Heart left ventricle (tissue), 16 donors: ENCODE data around the gene FOXL1. TPM values are rescaled to one million over a fixed set of nuclear protein-coding genes. Genes with fewer than 3 reads are reported as not detected.

ENCODE experiments used
- ATAC-seq, 4 donors: fragments of 200-7000 bp; cut with Tn5 transposase; one replicate each; pipeline ENCODE4 v1.9.1; 2020 to 2022; ENCODE audit warnings: moderate library complexity in 4 of 4, mild to moderate bottlenecking in 3 of 4, moderate number of reproducible peaks in 1 of 4
- DNase-seq, 5 donors: peaks; one replicate each; pipeline ENCODE4 v3.0.0-alpha.2; 2020
- H3K27ac ChIP-seq, 12 donors: fragments of 200-600 bp; sonication (generic) in 4 of 12; one replicate each; pipeline versions ENCODE4 v1.5.0 to v1.8.0; 2016 to 2022; ENCODE audit warnings: mild to moderate bottlenecking in 2 of 12
- H3K27me3 ChIP-seq, 9 donors: fragments of 200-600 bp; sonication (generic) in 2 of 9; one replicate each; pipeline versions ENCODE4 v1.5.1 to v1.8.0; 2016 to 2022; ENCODE audit warnings: mild to moderate bottlenecking in 3 of 9
- H3K36me3 ChIP-seq, 9 donors: fragments of 200-600 bp; sonication (generic) in 2 of 9; one replicate each; pipeline versions ENCODE4 v1.5.0 to v1.8.0; 2018 to 2022; ENCODE audit warnings: mild to moderate bottlenecking in 2 of 9
- H3K4me1 ChIP-seq, 12 donors: fragments of 200-600 bp; sonication (generic) in 4 of 12; one replicate each; pipeline versions ENCODE4 v1.5.0 to v1.8.0; 2016 to 2022; ENCODE audit warnings: mild to moderate bottlenecking in 3 of 12
- H3K4me3 ChIP-seq, 12 donors: fragments of 200-600 bp; sonication (generic) in 4 of 12; one replicate each; pipeline versions ENCODE4 v1.5.0 to v1.8.0; 2017 to 2022; ENCODE audit warnings: mild to moderate bottlenecking in 9 of 12, moderate library complexity in 4 of 12
- H3K9me3 ChIP-seq, 12 donors: fragments of 200-600 bp; sonication (generic) in 4 of 12; one replicate each; pipeline versions ENCODE4 v1.5.0 to v1.8.0; 2016 to 2022; ENCODE audit warnings: mild to moderate bottlenecking in 1 of 12
- CTCF ChIP-seq, 12 donors: fragments of 200-600 bp; sonication (generic) in 4 of 12; IDR thresholded peaks; one replicate each; pipeline versions ENCODE4 v1.5.0 to v1.8.0; 2018 to 2022; ENCODE audit warnings: antibody characterized with exemption in 12 of 12, mild to moderate bottlenecking in 5 of 12
- POLR2A ChIP-seq, 2 donors: fragments of 450-650 bp; IDR thresholded peaks; one replicate each; pipeline ENCODE4 v1.6.1; 2017; ENCODE audit warnings: antibody characterized with exemption in 2 of 2, mild to moderate bottlenecking in 2 of 2, moderate library complexity in 2 of 2
- WGBS, 4 donors: extraction: QIAGEN DNeasy Blood & Tissue Kit in 2 of 4; methylation state at CpG; one replicate each; pipeline versions ENCODE4 v1.1.5 to v1.1.7; 2013 to 2018; 5-methylcytosine and 5-hydroxymethylcytosine counted together
- intact Hi-C, 10 donors: fragments of 100-400 bp; cut with DNase I; formaldehyde crosslinking; loops; one replicate each; pipeline versions ENCODE4 v1.11.1 to v1.14.2; 2022
- polyA plus RNA-seq, 2 donors: library from polyadenylated mRNA; stranded (reverse); fragments of 200-250 nt; gene quantifications; one replicate each; pipeline ENCODE4 v1.2.3, GENCODE V29; 2013
- total RNA-seq, 9 donors: library from RNA; depleted of rRNA in 2 of 9; stranded (reverse); fragments of >200 nt in 2 of 9; fragmentation: NEBNext Ultra II Directional in 3 of 9; extraction: Animal tissue kit (Norgen Biotek cat#: 25700) in 3 of 9; gene quantifications; one replicate each; pipeline versions ENCODE4 v1.1.0 to v1.2.4, GENCODE V29; 2016 to 2023
- donor health status: ischemic (EF 13 %, LVEDD 7.1; RV severe dilation, severe dysfunction).
- donor health status: healthy with polysubstance abuse.
- donor health status: DM: no; HTN: yes; CAD: no.
- donor health status: DM: no; HTN: no; CAD: no.
- donor health status: ischemic (EF 25% LVEDD 6.9; RV normal size, moderate dysfunction).
- donor health status: ischemic (EF 25% LVEDD 5.7; RV mildly dilated, moderate dysfunction).
- donor health status: healthy.
- donor health status: DM: yes; HTN: yes; CAD: no.
- donor health status: ischemic (EF 35%, LVEDD 5.7; RV mildly dilated, moderate dysfunction).
- donor health status: nonischemic (EF 11% LVEDD 7.7; RV severe dilation, severe dysfunction).
- donor health status: DM: yes; HTN: yes; CAD: no.
- donor health status: PGD.
- donor health status: ischemic (EF 29% LVEDD 5.4; RV normal size, mild dysfunction).
- donor health status: nonischemic (EF 23%, LVEDD 6.1; RV moderate dilation, normal function).

The FOXL1 gene
- total and polyA plus RNA-seq, 11 donors = 0.44 to 1.4 (median 0.69) TPM

DNA sequence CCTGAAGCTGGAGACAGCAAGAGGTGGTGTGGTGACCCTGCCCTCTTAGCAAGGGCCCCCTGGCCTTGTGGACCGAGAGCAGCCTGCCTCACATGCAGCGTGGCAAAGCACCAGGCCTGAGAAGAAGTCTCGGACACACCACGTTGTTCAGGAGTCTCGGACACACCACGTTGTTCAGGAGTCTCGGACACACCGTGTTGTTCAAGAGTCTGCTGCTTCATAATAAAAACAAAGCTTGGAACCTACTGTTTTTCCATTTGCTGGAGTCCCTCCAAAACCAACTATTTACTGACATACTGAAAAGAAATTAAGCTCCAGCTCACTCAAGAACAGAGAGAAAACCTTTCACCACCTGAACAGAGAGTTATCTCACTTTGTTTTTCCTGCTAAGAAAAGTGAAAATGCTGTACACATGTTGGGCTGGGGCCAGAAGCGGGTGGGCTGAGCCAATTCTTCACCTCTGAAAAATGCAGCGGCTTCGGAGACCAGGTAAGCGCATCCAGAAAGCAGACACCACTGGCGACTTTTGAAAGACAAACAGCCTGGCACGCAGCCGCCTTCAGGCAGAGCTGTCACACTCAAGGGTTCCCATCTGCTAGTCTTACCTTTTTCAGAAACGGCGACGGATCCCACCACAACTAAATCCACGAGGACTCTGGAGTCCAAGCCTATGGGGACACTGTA is 32.3 kb upstream of the FOXL1 start:
- Histone ChIP-seq H3K4me1 (peaks cover 0 to 9% (median 0%) of the 10 kb centered on the region in 12 donors), H3K36me3 (peaks cover 0 to 91% (median 66%) of the 10 kb centered on the region in 9 donors), H3K27me3 (no peaks in the 10 kb centered on the region), H3K9me3 (no peaks in the 10 kb centered on the region), H3K4me3 (no peak overlapping the region), H3K27ac (no peak overlapping the region)
- intact Hi-C loops = no loop called here
- DNase-seq (no peak), ATAC-seq (no peak)
- TF ChIP-seq CTCF (IDR thresholded peaks at IDR 0.05) = no peak
- WGBS, 4 donors = 58 to 72% (median 63%) methylated on average over 19 of the region's 19 CpGs

DNA sequence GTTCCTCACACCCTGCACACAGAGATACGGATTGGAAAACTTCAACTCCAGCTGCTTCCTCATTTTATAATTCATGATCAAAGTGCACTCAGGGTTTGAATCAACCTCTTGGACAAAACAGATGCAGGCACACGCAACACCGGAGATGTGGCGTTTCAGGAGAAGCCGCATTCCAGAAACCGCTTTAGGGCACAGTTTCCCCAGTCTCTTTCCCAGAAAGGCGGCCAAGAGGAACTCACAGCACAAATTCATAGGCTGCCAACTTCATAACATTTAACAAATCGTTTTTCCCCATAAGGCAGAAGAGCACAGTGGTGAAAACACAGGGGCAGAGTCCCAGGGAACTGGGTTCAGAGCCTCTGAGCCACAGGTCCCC is 31.7 kb upstream of the FOXL1 start:
- intact Hi-C loops = no loop called here
- no peak overlapping the region for H3K27ac ChIP-seq
- H3K4me3 ChIP-seq = no peak overlapping the region
- H3K36me3 ChIP-seq = peaks cover 0 to 91% (median 65%) of the 10 kb centered on the region in 9 donors
- H3K27me3 ChIP-seq = no peaks in the 10 kb centered on the region
- TF ChIP-seq CTCF (IDR thresholded peaks at IDR 0.05) (no peak), POLR2A (IDR thresholded peaks at IDR 0.05) (no peak)
- WGBS, 4 donors = 58 to 83% (median 70%) methylated on average over 8 of the region's 8 CpGs
- peaks cover 0 to 9% (median 0%) of the 10 kb centered on the region in 12 donors for H3K4me1 ChIP-seq
- no peaks in the 10 kb centered on the region for H3K9me3 ChIP-seq
- no peak for DNase-seq
- ATAC-seq = no peak

GRCh38 chr16:86547286-86547685 is 31.1 kb upstream of the FOXL1 start:
- Histone ChIP-seq H3K4me1 (peaks cover 0 to 9% (median 0%) of the 10 kb centered on the region in 12 donors), H3K27ac (no peak overlapping the region), H3K36me3 (peaks cover 0 to 90% (median 61%) of the 10 kb centered on the region in 9 donors), H3K9me3 (no peaks in the 10 kb centered on the region), H3K4me3 (no peak overlapping the region), H3K27me3 (no peaks in the 10 kb centered on the region)
- DNase-seq (no peak), ATAC-seq (no peak)
- TF ChIP-seq POLR2A (IDR thresholded peaks at IDR 0.05) = no peak
- TF ChIP-seq CTCF (IDR thresholded peaks at IDR 0.05) = no peak
- intact Hi-C loops = no loop called here
- WGBS, 4 donors = 93 to 95% (median 94%) methylated on average over 11 of the region's 11 CpGs

DNA sequence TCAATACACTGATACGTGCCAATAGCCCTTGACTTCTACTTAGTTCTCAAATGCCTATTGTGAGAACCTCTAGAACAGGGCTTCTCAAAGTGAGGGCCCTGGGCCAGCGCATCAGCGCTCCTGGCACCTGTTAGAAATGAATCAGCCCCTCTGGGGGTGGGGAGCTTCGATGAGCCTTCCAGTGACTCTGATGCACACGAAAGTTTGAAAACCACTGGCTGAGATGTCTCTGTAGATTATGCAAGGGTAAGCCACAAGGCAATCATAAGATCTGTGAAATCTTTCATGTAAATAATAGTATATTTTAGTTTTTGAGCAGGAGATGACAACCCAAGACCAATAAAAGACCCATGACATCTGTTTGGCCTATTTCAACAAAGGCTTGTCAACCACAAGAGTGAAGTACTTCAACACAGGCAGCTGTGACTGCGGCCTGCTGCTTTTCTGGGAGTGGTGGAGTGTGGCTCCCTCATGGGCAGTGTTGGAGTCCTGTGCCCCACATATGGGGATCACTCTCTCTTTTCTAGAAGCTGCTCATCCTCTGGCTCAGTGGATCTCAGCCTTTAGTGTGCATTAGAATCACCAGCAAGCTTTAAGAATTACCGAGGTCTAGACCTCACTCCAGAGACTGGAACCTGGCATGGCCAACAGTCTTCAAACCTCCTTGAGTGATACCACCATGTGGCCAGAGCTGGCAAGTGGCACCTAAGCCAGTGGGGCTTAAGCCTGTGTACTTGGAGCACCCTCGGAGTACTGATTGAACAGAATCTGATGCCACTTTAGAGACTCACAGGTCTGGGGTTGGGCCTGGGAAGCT is 29.1 kb upstream of the FOXL1 start:
- Histone ChIP-seq H3K36me3 (peaks cover 0 to 73% (median 54%) of the 10 kb centered on the region in 9 donors), H3K9me3 (no peaks in the 10 kb centered on the region), H3K4me3 (no peak overlapping the region), H3K4me1 (peaks cover 0 to 11% (median 4%) of the 10 kb centered on the region in 12 donors), H3K27ac (no peak overlapping the region), H3K27me3 (no peaks in the 10 kb centered on the region)
- no peak for TF ChIP-seq CTCF (IDR thresholded peaks at IDR 0.05)
- no peak for TF ChIP-seq POLR2A (IDR thresholded peaks at IDR 0.05)
- intact Hi-C loops = no loop called here
- ATAC-seq = no peak
- 82 to 87% (median 83%) methylated on average over 7 to 8 of the region's 8 CpGs for WGBS, 4 donors
- DNase-seq = no peak
